ENCODE results near the gene DTX1.
A peak's percentile ranks its signal among the peaks of the same experiment; 100 is the strongest.

Gene DTX1

DNA sequence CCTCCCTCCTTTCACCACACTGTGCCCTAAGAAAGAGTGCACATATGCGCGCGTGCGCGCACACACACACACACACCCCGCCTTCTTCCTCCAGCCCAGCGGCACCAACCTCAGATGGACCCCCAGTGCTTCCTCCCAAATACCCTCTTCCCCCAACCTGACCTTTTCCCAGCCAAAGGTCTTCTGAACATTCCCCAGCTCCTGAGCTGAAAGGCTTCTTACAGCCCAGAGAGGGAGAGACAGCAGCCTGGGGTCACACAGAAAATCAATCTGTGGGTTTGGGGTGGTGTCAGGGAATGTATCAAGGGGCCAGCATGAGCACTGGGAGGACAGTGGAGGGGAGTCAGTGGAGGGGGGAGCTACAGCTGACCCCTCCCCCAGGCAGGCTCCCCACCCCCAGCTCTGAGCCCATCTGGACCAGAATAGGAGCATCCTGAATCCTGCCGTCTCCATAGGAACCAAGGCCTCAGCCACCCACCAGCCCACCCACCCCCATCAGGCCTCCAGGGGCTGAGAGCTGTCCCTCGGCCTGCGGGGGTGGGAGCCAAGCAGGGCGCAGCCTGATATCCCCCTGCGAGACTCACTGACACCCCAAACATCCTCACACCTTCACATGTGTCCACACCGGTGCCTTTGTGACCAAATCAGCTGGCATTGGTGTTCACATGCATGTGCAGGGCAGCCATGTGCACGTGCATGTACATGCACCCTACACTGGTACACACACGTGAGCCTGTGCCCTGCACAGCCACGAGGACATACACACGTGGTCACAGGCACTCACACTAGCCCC, 73.3 kb downstream of the DTX1 start:
- no peak overlapping the region for H3K4me3 Mint-ChIP-seq
- no peak overlapping the region for H3K27ac Mint-ChIP-seq
- no peak for TF ChIP-seq CTCF (IDR thresholded peaks at IDR 0.05; ENCODE audit: unreplicated experiment in 3 of 3)
- H3K36me3 Mint-ChIP-seq (ENCODE audit: low read depth) = no peaks in the 10 kb centered on the region
- H3K4me1 Mint-ChIP-seq = no peaks in the 10 kb centered on the region
- peaks cover 33% of the 10 kb centered on the region for H3K27me3 Mint-ChIP-seq (ENCODE audit: low read depth)
- H3K9me3 Mint-ChIP-seq = peaks cover 3% of the 10 kb centered on the region

GRCh38 chr12:113130457-113131135, 74.1 kb downstream of the DTX1 start:
- Mint-ChIP-seq H3K4me1 (no peaks in the 10 kb centered on the region), H3K4me3 (no peak overlapping the region), H3K27ac (no peak overlapping the region), H3K9me3 (peaks cover 1% of the 10 kb centered on the region), H3K27me3 (ENCODE audit: low read depth) (peaks cover 40% of the 10 kb centered on the region), H3K36me3 (ENCODE audit: low read depth) (no peaks in the 10 kb centered on the region)
- peak in 1 of 3 experiments; percentile 17 for TF ChIP-seq CTCF (IDR thresholded peaks at IDR 0.05; ENCODE audit: unreplicated experiment in 3 of 3)

- Mint-ChIP-seq H3K27me3 (ENCODE audit: low read depth) (peaks cover 49% of the 10 kb centered on the region), H3K27ac (no peak overlapping the region), H3K4me1 (no peaks in the 10 kb centered on the region), H3K36me3 (ENCODE audit: low read depth) (no peaks in the 10 kb centered on the region), H3K4me3 (no peak overlapping the region), H3K9me3 (no peaks in the 10 kb centered on the region)
- no peak for TF ChIP-seq CTCF (IDR thresholded peaks at IDR 0.05; ENCODE audit: unreplicated experiment in 3 of 3)
Observed at GRCh38 chr12:113131556-113131955, 75.0 kb downstream of the DTX1 start.

- Mint-ChIP-seq H3K27ac (no peak overlapping the region), H3K4me1 (no peaks in the 10 kb centered on the region), H3K9me3 (no peaks in the 10 kb centered on the region)
Observed at GRCh38 chr12:113133036-113133435, 76.5 kb downstream of the DTX1 start.

DNA sequence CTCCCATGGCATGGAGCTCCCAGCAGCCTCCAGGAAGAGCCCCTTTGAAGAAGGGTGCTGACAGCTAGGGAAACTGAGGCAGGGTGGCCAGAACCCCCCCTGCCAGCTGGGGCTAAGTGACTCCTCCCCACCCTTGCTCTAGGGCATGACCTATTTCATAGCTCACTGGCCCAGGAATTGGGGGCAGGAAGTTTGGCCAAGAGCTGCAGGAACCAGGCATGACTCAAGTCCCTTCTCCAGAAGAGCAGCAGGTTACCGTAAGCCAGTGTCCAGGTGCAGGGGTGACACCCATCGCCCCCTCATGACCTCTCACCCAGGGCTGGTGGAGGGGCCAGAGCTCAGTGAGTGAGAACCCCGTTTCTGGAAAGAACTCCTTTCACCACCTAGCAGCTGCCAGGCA, 77.1 kb downstream of the DTX1 start:
- Mint-ChIP-seq H3K9me3 (no peaks in the 10 kb centered on the region), H3K4me1 (no peaks in the 10 kb centered on the region), H3K27me3 (ENCODE audit: low read depth) (peaks cover 56% of the 10 kb centered on the region), H3K4me3 (no peak overlapping the region), H3K36me3 (ENCODE audit: low read depth) (no peaks in the 10 kb centered on the region), H3K27ac (no peak overlapping the region)
- no peak for TF ChIP-seq CTCF (IDR thresholded peaks at IDR 0.05; ENCODE audit: unreplicated experiment in 3 of 3)

More at GRCh38 chr12:113133036-113133435, 76.5 kb downstream of the DTX1 start:
- Mint-ChIP-seq H3K27me3 (ENCODE audit: low read depth) (peaks cover 61% of the 10 kb centered on the region), H3K36me3 (ENCODE audit: low read depth) (no peaks in the 10 kb centered on the region), H3K4me3 (no peak overlapping the region)
- no peak for TF ChIP-seq CTCF (IDR thresholded peaks at IDR 0.05; ENCODE audit: unreplicated experiment in 3 of 3)
